Stimulated activated CD8-positive, alpha-beta memory T cell treated with anti-CD3 and anti-CD28 coated beads, Interleukin-12 subunit alpha, Interleukin-12 subunit beta, amount 100 ng/mL, for 24 hours (primary cell): ENCODE results near the gene ADSL.

Source experiments
- DNase-seq: peaks from one replicate; pipeline ENCODE4 v3.0.0-alpha.2; 2020; ENCODE audit errors: extremely low read depth

ADSL gene

DNA sequence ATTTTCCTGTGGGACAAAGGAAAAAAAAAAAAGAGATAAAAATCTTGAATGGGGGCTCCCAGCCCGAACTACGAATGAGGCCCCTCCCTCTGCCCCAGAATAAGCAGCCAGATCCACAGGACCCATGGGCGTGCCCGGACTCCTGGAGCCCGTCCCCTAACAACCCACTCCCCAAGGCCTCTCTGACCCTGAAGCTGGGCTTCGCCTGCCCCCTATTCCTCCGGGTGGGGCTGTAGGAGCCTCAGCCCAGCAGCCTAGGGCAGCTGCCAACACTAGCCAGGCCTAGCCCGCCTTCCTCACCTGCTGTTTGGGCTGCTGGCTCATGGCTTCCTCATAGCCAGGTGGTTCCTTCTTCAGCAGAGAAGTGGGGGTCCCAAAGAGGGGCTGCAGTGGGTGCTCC, 70.7 kb downstream of the ADSL start:
- no peak for DNase-seq

DNA sequence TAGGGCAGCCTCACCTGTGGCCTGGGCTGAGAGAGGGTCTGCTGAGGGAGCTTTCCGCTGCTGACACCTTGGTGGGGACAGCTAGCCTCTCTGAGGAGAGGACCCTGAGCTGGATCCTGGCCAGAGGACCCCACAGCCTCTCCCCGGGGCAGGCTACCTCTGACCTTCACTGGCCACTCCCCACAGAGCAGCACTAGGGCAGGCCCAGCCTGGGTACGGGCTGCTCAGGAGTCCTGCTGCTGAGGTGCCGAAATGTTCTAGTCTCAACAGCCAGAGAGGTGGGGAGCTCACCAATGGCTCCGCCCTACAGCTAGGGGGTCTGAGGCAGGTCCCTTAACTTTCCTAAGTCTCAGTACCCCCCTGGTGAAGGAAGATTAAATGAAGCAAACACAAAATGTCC, 71.6 kb downstream of the ADSL start:
- DNase-seq: no peak

DNA sequence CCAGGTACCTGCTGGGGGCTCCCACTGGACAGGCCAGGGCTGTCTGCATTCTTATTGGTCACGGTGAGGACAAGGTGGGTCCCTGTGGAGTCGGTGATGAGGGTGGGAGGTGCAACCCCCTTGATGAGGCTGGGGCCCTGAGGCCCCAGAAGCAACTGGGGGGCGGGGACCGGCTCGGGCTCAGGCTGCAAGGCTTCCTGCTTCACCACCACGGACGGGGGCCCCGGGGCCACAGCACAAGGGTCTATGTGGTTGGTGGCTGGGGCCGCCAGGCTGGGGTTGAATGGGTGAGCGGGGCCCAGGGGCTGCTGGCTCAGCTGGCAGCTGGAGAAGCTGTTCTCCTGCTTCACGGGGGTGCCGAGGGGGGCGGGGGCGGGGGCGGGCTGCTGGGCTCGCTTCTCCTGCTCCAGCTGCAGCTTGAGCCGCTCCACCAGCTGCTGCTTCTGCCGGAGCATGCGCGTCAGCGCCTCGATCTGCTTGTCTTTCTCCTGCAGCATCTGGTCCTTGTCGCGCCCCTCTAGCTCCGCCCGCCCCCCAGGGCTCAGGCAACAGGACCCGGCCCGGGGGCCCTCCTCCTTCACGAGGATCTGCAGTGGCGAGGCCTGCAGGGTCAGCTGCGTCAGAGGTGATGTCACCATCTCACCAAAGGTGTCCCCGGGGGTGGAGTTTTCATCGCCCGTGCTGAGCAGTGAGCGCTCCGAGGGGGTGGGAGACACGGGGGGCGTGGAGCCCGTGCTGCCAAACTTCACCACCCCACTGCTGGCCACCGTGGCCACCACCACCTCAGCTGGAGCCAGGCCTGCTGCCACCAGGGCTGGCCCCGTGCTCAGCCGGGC, 72.3 kb downstream of the ADSL start:
- DNase-seq: no peak

DNA sequence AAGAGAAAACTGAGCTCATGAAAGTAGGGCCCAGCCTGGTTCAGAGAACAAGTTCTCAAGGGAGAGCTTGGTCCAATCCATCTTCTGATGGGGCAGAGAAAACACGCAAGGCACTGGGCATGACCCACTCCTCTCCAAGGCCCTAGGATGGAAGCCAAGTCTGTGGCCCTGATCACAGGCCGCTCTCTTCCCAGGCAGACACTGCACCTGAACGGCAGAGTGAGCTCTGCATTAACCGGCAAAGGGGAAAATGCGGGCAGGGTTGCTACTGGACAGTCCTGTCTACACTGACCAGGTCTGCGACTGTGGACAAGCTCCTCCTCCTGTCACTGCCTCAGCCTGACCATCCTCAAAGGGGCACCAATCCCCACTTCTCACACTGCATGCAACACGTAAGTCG, 73.4 kb downstream of the ADSL start:
- no peak for DNase-seq

DNA sequence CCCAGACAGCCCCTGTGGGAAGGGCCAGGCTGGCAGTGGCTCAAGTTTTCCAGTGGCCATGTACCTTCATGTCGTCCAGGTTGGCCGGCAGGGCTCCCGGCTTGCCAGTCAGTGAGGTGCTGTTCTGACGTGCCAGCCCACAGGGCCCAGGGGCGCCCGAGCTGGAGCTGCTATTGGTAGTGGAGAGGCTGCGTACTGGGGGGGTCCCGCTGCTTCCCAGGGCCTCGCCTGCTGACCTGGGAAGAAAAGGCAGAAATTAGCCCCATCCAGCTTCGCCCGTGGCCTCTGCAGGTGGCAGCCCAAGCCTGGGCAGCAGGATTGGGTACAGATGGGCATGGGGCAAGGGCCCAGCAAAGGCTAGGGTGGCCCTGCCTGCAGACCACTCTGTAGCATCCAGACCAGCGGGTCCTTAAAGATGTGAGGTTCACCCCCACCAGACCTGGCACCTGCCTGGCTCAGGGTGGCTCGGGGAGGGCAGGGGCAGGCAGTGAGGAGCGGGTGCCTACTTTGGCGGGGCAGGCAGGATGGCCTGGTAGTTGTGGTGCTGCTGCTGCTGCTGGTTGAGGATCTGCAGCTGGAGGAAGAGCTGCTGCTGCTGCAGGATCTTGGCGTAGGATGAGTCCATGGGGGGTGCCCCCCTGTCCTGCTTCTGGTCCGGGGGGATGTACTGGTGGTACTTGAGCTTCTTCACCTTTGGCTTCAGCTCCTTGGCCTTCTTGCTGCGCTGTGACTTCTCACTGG, 74.2 kb downstream of the ADSL start:
- no peak for DNase-seq

DNA sequence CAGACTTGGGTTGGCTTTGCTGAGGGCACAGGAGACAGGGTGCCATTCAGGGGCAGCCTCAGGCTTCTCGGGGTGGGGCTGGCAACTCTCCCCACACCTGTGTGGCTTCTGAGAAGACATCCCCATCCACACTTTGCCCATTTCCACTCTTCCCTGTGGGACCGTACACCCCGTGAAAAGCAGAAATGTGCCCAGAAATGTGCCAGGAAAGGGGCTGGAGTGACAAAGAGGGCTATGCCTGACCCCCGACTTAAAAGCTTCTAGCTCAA, 74.7 kb downstream of the ADSL start:
- DNase-seq: no peak

DNA sequence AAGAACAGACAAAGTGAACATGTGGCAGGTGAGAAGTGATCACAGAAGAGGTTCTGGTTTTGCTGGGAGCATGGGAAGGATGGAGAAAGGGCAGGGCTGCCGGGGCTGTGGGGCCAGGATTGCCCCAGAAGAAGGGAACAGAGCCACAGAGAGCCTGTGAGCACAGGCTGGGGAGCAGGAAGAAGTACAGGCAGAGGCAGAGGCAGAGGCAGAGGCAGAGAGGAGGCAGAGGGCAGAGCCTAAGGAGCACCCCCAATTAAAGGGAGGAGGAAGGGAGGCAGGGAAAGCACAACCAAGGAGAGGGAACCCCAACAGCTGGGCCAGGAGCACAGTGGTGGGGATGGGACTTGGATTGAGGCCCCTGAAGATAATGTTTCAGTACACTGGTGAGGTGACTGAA, 75.6 kb downstream of the ADSL start:
- no peak for DNase-seq

DNA sequence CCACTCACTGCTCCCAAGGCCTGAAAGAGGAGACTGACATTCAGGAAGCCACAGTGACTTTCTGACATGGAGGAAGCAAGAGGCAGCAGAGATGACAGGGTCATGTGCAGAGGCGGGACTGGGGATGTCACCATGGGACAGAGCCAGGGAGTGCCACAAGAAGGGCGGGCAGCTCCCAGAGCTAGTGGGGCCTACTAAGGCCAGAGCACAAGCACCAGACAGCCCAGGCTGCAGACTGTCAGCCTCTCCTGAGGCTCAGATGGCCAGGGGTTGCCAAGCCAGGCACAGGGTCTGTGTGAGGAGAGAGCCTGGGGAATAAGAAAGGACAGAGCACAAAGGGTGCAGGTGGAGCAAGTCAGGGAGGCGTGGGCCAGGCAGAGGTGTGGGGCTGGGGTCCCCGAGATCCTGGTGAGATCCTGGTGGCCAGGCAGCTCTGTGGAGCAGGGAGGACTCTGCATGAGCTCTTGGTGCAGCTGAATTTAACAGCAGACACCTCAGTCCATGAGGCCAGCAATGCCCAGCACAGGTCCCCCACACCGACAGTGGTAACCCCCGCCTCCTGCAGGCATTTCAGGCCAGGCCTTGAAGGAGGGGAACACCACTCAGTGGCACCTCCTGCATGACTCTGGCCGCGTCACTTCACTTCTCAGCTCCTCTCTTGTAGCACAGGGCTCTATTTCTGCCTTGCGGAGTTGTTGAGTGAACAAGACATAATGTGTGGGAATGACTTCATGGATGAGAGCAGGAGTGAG, 76.4 kb downstream of the ADSL start:
- DNase-seq: no peak

DNA sequence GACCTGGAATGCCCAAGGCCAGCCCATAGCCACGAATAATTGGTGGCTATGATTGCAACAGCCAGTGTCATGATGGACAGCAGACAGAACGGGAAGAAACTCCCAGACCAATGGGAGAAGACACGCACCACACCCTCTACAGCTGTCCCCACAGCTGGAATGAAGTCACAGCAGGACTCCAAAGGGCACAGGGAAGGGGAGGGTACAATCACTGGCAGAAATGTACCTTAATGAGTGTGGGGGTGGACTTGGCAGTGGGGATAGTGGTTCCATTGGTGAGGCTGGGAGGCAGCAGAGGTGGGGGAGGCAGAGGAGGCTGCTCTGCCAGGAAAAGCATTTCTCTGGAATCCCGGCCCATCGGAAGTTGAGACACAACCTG, 77.0 kb downstream of the ADSL start:
- DNase-seq: no peak

DNA sequence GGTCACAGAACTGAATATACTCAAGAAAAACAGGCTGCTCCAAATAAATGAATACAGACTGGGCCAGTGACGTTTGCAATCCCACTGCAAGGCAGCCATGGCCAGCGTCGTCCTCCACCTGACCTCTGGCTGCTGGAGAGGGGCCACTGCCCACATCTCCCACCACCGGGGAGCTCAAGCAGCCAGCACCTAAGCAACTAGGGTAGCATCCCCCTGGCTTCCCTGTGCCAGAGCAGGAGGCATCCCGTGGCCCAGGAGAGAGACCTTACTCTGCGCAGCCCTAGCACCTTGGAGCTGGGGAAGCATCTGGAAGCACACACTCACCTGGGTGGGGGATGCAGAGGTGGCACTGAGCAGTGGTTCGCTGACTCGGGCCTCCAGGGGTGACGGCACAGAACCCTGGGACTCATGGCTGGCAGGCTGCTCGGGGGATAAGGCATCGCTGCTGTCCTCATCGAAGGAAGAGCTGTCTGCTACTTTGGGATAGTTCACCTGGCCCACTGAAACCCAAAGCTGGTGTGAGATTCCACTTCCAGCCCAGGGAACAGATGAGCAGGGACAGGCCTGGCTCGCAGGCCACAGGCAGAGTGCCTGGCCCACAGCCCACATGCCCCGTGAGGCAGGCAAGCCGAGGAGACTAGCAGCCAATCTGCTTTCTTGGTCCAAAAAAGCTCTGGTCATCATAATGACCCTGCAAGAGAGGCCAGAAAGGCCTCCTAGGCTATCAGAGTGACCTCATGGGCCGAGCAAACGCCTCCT, 77.8 kb downstream of the ADSL start:
- DNase-seq: no peak

DNA sequence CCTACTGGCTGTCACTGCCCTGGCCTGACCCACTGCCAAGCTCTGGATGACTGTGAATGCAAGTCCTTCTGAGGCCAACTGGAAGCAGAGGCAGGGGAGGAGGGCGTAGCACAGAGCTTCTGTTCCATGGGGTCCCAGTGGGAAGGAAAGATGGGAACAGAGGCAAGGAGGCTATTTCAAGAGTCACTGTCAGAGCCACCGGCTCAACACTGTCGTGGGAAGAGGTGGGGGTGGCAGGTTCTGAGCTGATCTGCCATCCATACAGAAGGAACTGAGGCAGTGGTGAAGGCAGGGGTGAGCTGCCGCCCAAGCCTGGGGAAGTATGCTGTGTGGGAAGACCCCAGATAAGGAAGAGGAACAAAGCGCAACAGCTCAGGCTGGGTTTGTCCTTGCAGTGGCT, 78.8 kb downstream of the ADSL start:
- no peak for DNase-seq

DNA sequence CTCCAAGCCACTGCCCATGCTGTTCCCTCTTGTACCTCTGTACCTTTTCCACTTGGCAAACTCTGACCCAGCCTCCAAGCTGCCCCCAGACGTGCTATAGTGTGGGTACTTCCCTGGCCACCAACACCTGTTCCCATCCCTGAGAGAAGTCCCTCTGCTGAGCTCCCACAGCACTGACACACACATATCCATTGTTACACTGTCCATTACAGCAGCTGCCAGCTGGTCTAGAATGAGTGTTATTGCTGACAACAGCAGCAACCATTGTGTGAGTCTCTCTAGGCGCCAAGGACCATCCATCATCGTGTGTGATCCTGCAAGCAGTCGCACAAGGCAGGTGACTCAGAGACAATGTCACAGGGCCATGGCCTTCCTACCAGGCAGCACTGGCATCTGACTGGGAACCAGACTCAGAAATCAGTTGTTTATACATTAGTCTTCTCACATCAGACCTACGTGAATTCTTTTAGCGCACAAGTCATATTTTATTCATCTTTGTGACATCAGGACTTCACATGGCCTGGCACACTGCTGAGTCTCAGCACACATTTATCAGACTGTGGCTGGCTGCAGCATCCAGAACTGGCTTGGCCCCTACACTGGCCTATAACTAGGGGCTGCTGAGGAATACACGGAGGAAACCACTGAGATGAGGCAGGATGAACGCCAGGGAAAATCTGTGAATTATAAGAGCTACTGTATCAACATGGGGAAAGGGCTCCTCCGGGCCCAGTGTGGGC, 80.5 kb downstream of the ADSL start:
- DNase-seq: no peak

DNA sequence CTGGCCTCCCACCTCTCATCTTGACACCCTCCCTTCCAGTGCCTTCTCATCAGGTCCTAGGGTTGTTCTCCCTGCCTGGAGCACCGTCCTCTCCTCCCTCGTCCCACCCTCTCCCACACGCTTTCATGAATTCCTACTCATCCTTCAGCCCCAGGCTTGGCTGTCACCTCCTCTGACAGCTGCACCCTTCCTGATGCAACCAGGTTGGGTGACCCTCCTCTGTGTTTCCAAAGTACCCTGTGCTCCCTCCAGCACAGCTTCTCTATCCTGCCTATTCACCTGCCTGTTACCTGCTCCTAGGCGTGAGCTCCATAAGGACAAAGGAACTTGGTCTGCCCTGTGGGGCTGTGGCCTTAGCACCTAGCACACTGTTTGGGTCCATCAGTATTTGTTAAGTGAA, 82.5 kb downstream of the ADSL start:
- DNase-seq: no peak

DNA sequence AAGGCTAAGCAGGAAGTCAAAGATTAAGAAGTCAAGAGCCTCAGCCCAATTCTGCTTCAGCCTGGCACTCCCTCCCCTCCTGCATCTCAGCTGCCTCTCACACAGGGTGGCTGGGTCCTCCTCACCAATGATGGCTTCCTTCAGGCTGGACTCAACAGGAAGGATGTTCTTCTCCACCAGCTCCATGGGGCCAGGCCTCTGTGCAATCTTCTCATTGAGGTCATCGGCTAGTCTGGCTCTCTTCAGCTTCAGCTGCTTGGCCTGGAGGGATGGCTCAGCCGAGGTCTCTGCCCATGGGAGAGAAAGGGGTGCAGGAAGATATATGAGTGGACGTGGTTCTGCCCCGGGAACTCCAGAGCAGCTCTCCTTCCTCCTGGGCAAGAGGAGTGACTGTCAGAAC, 83.2 kb downstream of the ADSL start:
- DNase-seq: no peak

DNA sequence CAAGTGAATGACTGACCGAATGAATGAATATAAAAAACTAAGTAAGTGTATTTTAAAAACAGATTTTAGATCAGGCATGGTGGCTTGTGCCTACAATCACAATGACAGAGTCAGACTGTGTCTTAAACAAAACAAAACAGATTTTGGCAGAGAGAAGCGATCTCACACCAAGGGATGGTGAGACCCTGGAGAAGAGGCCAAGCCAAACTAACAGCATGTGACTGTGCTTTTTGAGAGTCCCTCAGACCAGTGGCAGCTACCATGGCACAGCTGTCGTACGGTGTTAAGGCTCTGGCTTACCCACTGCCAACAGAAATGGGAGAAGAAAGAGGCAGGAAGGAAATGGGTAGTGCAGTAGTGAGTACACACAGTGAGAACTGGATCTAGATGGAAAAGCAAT, 84.7 kb downstream of the ADSL start:
- DNase-seq: no peak

DNA sequence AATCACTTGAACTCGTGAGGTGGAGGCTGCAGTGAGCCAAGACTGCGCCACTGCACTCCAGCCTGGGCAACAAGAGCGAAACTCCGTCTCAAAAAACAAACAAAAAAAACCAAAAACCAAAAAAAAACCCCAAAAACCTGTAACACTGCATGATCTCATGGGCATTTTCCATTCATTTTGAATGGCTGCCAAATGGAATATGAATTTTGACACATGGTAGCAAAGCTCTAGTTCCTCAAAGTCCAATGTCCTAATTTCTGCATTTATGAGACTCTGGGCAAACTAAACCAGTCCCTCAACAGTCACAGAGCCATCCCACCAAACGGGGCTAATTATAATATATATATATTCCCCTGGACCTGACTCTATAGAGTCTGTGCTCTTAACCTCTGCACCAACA, 85.9 kb downstream of the ADSL start:
- no peak for DNase-seq

DNA sequence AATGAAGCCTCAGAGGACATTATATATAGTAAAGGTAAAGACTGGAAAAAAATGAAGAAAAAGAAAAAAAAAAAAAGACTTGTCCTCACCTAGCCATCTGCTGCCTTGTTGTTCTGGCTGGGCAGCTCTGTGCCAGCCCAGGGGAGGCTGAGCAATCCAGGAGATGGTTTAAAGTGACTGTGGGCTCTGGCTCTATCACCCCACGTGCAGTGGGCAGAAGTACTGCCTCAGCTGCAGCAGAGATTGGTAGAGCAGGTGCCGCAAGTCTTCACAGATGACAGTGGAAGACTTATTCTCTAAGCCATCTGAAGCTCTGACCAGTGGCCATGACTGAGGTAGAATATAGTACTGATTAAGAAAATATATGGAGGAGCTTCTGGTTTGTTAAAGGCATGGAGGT, 86.3 kb downstream of the ADSL start:
- DNase-seq: no peak

DNA sequence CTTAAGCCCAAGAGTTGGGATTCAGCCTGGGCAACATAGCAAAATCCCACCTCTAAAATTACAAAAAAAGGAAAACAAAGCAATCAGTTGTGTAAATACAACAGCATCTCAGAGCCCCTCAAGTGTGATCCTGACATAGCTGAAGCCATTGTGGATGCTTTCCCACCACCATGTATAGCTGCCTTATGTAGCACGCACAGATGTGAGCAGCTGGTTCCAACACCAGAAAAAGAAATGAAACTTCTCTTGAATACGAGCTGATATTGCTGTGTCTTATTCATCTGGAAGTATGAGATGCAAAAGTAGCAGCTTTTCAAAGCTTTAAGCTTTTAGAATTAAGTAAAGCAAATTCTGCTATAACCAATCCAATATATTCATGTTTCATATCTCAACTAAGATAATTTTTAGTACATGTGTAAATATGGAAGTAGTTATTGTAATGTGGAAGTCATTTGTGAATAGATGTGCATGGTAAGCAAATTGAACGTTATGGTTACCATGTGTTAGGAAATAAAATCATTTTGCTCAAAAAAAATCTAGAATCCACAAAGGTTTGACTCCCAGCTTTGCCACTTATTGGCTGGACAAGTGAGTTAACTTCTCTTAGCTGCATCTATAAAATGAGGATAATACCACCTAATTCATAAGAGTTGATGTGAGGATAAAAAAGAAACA, 87.3 kb downstream of the ADSL start:
- DNase-seq: no peak

DNA sequence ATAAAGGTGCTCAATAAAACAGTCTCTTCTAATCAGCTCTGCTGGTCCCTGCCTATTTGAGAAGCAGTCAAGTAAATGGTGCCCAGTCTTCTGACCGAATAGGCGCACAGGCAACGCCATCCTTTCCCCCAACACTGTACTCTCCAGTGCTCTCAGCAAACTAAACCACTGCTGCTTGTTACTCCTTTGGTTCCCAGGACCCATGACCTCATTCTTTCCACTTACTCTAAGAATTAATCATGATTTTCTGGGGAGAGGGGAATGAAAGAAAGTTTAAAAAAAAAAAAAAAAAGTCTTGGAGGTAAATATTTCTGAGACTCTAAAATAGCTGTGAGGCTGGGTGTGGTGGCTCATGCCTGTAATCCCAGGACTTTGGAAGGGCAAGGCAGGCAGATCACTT, 87.8 kb downstream of the ADSL start:
- no peak for DNase-seq

DNA sequence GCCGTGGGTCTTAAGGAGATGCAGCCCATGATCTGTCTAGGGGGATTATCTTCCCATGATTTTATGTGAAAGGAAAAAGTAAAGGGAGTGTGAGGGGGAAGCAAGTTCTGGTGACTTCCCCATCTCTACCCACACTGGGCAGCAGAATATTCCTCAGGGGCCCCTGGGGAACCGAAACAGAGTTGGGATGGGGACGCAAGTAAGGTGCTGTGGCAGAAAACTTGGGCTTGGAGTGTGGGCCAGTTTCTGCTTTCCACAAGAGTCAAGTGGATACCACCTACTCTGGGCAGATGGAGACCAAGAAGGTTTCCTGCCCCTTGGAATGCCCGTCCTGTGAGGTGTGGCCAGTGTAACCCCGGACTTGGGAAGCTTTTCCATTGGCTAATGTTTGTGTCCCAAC, 88.4 kb downstream of the ADSL start:
- no peak for DNase-seq
